Fibroblast of villous mesenchyme (primary cell): ENCODE measurements around the gene KLK15. TPM values are rescaled to one million over a fixed set of nuclear protein-coding genes. Genes with fewer than 3 reads are reported as not detected.

Experiments
- DNase-seq: peaks from one replicate; pipeline ENCODE4 v3.0.0-alpha.2; 2010; ENCODE audit warnings: low read depth
- H3K4me3 ChIP-seq: 2 replicates; pipeline ENCODE4 v1.5.1; 2011; ENCODE audit warnings: low read depth, mild to moderate bottlenecking, low read length
- CTCF ChIP-seq: IDR thresholded peaks from 2 replicates; pipeline ENCODE4 v1.5.1; 2012; ENCODE audit warnings: low read depth, mild to moderate bottlenecking, low read length; ENCODE audit not compliant: insufficient read depth
- total RNA-seq: library from RNA; depleted of rRNA; stranded (reverse); fragments of >200 nt; gene quantifications from 2 replicates; pipeline ENCODE4 v1.2.3, GENCODE V29; 2012

The KLK15 gene
- total RNA-seq, 1 donor: not detected

- no peak for TF ChIP-seq CTCF
- no peak overlapping the region for H3K4me3 ChIP-seq
- no peak for DNase-seq
Measured at GRCh38 chr19:50832666-50833065, 708 bp downstream of the KLK15 start.

GRCh38 chr19:50831026-50831396 lies 2.4 kb downstream of the KLK15 start:
- H3K4me3 ChIP-seq: no peak overlapping the region
- no peak for DNase-seq
- TF ChIP-seq CTCF: no peak

- no peak for DNase-seq
- H3K4me3 ChIP-seq: no peak overlapping the region
- no peak for TF ChIP-seq CTCF
Measured at GRCh38 chr19:50830266-50831025, 2.9 kb downstream of the KLK15 start.

GRCh38 chr19:50829801-50830200 lies 3.6 kb downstream of the KLK15 start:
- no peak for TF ChIP-seq CTCF
- DNase-seq: no peak
- no peak overlapping the region for H3K4me3 ChIP-seq

GRCh38 chr19:50827476-50827875 lies 5.9 kb downstream of the KLK15 start:
- no peak overlapping the region for H3K4me3 ChIP-seq
- TF ChIP-seq CTCF: no peak

GRCh38 chr19:50826492-50827240 lies 6.7 kb downstream of the KLK15 start:
- no peak overlapping the region for H3K4me3 ChIP-seq
- DNase-seq: no peak
- no peak for TF ChIP-seq CTCF

More at GRCh38 chr19:50827476-50827875, 5.9 kb downstream of the KLK15 start:
- DNase-seq: no peak
